Activated CD8-positive, alpha-beta memory T cell treated with anti-CD3 and anti-CD28 coated beads, Interleukin-2, amount 50 U/mL, for 4 hours (primary cell): Measurements from ENCODE around the gene KAT8.

ENCODE experiments used
- DNase-seq: peaks from one replicate; pipeline ENCODE4 v3.0.0-alpha.2; 2020

Gene KAT8

DNA sequence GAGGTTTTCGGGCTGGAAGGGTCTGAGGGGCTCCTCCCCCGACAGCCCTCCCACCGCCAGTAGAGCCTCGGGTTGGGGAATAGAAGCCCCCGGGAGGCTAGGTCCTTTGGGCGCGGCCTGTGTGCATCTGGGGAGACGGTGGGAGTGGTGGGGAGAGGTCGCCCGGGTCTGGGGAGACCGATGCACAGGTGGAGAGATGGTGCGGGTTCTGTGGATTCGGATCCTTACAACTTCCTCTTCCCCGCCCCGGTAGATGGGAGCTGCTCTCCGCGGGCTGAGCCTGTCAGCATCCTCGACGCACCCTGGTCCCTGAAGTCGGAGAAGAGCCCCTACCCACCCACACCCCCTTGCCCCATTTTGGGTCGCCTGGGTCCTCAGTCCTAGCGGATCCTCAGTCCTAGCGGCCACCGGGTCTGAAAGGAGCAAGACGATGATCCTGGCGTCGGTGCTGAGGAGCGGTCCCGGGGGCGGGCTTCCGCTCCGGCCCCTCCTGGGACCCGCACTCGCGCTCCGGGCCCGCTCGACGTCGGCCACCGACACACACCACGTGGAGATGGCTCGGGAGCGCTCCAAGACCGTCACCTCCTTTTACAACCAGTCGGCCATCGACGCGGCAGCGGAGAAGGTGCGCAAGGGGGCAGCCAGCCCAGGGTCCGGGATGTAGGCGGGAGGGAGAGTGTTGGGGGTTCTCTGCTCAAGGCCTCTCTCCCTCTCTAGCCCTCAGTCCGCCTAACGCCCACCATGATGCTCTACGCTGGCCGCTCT is 8.5 kb upstream of the KAT8 start:
- no peak for DNase-seq

DNA sequence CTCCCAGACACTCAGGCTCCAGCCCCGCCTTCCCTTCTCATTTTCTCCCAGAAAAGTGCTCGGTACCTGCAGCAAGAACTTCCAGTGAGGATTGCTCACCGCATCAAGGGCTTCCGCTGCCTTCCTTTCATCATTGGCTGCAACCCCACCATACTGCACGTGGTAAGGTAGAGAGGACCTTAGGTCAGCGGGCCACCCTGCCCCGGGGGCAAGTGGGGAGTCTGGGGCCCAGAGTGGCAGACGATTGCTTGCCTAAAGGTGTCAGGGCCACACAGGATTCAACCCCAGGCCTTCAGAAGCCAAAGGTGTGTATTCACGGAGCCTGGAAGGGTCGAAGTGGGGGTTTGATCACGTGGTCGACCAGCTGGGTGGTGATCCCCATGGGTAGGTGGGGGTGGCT is 7.8 kb upstream of the KAT8 start:
- no peak for DNase-seq

DNA sequence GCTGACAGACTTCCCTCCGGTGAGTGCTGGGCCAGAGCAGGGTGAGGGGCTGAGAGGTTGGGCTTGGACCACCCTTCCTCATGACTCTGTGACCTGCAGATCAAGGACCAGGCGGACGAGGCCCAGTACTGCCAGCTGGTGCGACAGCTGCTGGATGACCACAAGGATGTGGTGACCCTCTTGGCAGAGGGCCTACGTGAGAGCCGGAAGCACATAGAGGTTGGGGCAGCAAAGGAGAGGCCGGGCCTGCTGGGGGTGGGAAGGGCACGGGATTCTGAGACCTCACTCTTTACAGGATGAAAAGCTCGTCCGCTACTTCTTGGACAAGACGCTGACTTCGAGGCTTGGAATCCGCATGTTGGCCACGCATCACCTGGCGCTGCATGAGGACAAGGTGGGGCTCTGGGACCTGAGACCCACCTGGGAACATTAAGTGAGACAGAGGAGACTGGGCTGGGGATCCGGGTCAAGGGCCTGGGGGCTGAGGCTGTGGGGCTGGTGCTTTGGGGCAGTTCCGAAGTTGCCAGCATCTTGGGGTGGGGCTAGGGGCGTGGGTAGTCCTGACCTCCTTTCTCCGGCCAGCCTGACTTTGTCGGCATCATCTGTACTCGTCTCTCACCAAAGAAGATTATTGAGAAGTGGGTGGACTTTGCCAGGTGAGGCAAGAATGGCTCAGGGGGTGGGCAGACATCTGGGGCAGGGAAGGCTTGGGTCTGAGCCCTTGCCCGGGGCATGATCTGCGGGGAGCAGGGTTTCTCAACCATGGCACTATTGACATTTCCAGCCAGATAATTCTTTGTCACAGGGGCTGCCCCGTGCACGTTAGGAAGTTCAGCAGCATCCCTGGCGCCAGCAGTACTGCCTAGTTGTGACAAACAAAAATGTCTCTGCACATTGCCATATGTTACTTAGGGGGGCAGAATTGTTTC is 7.1 kb upstream of the KAT8 start:
- no peak for DNase-seq

DNA sequence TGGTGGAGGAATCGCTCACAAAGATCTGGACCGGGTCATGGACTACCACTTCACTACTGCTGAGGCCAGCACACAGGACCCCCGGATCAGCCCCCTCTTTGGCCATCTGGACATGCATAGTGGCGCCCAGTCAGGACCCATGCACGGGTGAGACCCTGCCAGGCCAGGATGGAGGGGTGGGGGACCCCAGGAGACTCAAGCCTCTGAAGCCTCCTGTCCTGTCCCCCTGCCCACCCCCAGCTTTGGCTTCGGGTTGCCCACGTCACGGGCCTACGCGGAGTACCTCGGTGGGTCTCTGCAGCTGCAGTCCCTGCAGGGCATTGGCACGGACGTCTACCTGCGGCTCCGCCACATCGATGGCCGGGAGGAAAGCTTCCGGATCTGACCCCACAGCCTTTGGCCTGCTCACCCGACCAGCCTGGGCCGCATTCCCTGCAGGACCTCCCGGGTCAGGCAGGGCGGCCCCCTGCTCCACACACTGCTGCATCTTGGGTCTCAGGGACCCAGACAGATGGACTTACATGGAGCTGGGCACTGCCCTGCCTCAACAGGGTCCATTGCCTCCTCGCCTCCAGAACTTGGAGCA is 5.5 kb upstream of the KAT8 start:
- DNase-seq, result no peak

DNA sequence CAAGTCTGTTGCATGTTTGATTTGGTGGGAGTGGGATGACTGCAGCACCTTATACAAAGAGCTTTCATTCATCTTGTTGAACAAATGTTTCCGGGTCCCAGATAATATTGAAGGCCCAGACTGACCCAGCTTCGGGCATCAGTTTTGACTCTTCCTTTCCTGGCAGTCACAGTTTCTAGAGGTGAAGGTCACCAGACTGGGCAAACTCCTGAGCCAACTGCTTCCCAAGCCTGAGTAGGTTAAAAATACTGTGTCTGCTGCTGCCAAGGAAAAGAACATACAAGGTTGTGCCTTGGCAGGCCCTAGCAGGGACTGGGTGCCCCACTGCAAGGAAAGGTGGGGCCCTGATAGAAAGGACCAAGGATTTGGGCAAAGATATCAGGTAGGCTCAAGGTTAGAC is 4.8 kb upstream of the KAT8 start:
- DNase-seq, result no peak

DNA sequence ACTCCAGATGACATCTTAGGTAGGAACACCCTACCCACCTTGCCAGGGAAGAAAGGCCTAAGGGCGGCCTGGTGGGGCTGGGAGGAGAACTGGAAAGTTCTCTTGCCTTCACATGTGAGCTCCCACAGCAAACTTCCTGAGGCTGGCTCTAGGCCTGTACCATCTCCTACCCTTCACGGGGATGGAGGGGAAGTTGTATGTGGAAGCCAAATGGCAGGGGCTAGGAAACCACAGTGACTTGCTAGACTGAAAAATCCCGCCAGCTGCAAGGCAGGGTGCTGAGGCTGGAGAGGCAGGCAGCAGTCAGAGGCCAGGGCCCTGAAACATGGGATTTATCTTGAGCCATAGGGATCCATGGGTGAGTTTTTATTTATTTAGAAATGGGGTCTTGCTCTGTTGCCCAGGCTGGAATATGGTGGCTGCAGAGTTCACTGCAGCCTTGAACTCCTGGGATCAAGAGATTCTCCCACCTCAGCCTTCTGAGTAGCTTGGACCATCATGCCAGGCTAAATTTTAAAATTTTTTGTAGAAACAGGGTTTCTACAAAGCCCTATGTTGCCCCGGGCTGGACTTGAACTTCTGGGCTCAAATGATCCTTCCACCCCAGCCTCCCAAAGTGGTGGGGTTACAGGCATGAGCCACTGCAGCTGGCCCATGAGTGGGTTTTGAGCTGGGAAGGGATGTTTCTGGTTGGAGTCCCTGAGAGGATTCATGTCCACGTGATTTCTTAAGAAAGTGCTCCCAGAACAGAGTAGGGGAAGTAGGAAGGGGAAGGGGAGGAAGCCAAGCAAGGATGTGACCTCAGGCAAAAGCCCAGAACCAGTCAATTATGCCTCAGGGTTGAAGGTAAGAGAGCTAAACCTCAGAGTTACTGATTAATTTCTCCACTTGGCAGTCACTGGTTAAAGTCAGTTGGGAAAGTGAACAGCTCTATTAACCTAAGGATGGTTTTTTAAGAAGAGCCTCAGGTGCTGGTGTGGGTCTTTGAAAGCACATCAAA is 4.0 kb upstream of the KAT8 start:
- DNase-seq, result no peak

DNA sequence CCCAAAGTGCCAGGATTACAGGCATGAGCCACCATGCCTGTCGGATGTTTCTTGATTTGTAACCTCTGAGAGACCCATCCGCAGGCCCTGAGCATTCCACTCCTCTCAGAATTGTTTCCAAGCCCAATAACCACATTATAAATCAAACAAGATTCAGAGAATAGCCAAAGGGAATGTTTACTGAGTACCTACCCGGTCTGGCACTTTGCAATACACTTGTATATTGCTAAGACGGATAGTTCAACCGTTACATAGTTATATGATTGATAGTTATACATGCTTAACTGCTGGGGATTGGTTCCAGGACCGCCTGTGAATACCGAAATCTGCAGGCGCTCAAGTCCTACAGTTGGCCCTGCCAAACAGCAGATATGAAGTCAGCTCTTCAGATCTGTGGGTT is 3.0 kb upstream of the KAT8 start:
- DNase-seq, result no peak

DNA sequence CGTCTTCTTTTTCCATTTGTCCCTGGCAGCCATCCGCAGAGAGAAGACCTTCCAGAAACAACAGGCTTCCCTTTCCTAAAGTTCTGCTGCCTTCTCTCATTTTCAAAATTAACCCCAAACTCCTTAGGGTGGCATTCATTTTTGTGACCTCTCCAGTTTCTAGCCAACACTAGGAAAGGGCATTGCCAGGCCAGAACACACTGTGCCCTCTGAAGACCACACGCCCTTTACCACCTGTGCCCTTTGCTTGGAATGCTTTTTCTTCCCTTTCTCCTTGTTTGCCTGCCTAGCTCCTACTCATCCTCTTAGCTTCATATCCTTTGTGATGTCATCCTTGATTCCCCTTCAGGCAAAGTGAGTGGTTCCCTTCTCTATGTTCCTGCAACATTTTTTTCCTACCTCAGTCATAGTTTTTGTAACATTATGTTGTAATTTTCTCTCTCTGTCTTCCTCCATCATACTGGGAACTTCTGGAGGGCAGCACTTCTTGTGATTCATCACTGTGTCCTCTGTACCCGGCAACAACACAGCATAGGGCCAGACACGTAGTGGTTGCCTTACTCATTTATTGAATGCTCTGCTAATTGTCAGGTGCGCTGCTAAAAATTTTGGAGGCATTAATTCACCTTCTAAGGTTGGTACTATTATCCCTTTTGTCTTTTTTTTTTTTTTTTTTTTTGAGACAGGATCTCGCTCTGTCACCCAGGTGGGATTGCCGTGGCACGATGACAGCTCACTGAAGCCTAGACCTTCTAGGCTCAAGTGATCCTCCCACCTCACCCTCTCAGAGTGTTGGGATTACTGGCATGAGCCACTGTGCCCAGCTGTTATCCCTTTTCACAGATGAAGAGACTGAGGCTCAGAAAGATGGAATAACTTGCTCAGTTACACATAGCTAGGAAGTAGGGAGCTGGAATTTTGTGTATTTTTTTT is 1.0 kb downstream of the KAT8 start:
- no peak for DNase-seq

DNA sequence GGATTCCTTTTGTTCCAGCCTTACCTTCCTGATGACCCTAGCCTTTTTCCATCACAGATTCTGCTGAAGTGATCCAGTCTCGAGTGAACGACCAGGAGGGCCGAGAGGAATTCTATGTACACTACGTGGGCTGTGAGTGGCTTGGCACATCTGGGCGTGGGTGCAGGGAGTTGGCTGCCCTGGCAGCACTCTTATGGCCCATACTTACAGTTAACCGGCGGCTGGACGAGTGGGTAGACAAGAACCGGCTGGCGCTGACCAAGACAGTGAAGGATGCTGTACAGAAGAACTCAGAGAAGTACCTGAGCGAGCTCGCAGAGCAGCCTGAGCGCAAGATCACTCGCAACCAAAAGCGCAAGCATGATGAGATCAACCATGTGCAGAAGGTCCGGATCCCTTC is 2.7 kb downstream of the KAT8 start:
- DNase-seq, result no peak

DNA sequence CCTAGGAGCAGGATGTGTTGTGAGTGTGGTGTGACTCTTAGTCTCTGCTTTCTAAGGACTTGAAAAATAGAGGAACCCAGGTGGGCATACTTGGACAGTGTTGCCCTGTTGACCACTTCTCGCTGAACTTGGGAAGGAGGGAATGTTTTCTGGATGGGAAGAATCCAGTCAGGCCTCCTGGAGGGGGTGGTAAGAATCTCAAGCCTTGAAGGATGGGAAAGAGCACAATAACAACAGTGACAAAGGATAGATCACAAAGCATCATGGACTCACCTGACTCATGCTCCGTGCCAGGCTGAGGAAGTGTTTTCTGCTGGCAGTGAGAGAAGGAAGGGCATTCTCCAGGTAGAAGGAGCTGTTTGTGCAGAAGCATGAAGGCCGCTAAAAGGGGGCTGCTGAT is 8.4 kb downstream of the KAT8 start:
- no peak for DNase-seq

DNA sequence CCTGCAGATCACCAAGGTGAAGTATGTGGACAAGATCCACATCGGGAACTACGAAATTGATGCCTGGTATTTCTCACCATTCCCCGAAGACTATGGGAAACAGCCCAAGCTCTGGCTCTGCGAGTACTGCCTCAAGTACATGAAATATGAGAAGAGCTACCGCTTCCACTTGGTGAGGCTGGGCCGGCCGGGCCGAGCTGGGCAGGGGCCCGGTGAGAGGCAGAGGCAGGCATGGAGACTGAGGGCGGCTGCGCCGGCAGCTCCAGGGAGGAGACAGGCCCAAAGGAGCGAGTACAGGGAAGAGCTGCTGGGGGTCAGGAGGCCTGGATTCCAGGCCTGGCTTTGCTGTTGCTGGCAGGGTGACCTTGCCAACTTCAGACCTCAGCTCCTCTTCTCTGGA is 9.7 kb downstream of the KAT8 start:
- DNase-seq, result no peak

DNA sequence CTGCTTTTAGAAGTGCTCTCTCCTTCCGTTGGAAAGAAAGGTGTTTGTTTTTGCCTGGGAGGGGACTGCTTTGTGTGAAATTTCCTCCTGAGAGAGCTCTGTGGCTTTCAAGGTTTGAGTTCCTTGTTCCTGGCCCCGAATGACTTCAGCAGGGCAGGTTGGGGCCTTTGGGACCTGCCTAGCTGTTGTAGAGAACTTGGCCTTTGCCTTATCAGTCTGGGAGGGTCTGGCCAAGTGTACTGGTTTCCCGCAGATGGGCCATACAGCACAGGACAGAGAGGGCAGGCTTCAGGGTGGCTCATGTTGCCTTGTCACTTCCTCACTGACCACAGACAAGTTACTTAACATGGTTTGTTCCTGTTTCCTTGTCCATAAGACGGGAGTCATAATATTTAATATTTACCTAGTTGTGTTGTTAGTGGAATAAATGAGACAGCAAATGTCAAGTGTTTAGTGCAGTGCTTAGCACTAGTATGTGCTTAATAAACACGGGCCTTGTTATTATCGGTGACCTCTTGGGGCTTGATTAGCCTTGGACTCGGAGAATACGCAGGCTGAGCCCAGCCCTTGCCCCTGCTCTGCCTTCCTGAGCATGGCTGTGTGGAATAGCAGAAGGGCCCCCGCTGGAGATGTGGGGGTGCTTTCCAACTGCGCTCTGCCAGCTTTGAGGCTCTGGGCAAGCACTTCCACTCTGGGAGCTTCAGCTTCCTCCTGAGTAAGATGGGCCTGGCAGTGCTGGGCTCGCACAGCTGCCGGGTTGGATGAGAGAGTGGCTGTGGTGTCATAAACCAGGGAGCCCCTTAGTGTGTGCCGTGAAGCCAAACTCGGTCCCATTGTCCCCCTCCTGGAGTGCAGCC is 11.5 kb downstream of the KAT8 start:
- DNase-seq, result no peak

DNA sequence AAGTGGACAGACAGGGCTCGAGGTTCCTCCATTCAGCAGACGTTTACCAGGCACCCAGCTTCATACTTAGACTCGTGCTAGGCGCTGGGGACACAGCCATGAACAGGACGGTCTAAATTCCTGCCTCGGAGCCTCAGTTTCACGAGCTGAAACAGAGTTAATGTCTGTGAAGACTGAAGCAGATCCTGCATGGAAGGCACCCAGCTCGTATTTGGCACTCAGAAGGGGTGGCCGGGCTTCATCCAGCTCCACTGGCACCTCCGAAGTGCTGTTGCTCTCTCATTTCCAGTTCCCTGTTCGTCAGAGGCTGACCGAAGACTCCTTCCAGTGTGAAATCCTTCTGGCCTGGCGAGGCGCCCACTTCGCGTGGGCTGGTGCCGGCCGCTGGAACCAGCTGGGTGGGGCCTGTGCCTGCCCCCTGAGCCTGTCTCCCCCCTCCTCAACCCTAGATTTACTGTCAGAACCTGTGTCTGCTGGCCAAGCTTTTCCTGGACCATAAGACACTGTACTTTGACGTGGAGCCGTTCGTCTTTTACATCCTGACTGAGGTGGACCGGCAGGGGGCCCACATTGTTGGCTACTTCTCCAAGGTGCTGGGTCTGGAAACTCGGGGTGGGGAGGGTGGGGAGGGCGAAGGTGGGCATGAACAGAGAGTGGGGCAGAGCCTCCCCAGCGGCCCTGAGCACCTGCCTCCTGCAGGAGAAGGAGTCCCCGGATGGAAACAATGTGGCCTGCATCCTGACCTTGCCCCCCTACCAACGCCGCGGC is 12.3 kb downstream of the KAT8 start:
- DNase-seq, result no peak

DNA sequence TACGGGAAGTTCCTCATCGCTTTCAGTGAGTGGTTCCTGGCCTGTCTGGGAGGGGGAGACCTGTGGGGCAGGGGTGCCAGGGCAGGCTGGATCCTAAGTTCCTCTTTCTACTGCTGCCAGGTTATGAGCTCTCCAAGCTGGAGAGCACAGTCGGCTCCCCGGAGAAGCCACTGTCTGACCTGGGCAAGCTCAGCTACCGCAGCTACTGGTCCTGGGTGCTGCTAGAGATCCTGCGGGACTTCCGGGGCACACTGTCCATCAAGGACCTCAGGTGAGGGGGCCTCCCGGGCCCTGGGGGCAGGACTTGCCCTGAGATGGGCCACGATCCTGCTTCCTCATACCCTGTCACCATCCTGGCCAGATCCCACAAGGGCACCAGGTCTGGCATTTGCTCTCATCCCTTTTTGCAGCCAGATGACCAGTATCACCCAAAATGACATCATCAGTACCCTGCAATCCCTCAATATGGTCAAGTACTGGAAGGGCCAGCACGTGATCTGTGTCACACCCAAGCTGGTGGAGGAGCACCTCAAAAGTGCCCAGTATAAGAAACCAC is 12.9 kb downstream of the KAT8 start:
- DNase-seq, result no peak

DNA sequence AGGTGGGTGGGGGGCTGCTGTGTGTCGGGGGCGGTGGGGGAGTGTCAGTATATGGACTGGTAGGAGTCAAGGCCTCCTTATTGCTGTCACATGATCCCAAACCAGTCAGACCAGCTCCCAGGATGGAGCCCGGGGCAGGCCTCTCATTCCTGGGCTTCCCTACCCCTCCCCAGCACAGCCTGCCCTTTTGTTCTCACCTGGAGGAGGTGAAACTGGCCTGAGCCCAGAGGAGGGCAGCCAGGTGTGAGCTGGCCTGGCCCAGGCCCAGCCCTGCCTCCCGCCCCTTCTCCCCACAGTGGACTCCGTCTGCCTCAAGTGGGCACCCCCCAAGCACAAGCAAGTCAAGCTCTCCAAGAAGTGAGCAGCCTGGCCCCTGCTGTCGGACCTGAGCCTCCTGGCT is 13.4 kb downstream of the KAT8 start:
- no peak for DNase-seq

DNA sequence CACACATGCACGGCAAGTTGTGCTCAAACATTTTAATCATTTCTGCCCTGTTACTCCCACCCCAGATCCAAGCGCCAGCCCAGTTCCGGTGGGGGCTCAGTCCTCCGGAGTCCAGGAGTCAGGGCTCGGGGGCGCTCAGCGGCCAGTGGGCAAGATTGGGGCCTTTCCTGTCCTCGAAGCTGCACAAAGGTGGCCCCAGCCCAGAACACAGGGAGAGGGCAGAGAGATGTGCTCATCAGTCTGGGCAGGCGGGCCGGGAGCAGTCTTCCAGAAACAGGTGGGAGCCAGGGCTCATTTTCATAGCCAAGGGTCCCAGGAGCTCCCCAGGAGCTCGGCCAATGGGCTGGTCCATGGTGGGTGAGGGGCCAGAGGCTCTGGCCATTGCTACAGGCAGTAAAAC is 14.0 kb downstream of the KAT8 start:
- DNase-seq, result no peak

DNA sequence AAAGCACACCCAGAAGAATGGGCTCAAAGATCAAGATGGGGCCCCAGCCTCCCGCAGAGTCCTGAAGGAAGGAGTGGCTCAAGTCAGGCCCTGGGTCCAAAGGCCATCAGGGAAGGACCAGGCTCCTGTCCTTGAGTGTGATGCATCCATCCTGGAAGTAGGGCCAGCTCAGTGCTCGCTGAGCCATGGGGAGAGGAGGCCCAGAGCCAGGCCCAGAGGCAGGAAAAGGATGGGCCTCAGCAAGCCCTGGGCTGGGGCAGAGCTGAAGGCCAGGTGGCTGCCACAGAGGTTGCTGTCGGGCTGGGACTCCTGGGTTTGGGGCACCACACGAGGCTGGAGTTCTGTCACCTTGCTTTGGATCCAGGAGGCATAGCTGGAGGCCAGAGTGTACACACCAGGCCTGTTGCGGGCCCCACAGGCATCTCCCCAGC is 14.4 kb downstream of the KAT8 start:
- DNase-seq, result no peak

DNA sequence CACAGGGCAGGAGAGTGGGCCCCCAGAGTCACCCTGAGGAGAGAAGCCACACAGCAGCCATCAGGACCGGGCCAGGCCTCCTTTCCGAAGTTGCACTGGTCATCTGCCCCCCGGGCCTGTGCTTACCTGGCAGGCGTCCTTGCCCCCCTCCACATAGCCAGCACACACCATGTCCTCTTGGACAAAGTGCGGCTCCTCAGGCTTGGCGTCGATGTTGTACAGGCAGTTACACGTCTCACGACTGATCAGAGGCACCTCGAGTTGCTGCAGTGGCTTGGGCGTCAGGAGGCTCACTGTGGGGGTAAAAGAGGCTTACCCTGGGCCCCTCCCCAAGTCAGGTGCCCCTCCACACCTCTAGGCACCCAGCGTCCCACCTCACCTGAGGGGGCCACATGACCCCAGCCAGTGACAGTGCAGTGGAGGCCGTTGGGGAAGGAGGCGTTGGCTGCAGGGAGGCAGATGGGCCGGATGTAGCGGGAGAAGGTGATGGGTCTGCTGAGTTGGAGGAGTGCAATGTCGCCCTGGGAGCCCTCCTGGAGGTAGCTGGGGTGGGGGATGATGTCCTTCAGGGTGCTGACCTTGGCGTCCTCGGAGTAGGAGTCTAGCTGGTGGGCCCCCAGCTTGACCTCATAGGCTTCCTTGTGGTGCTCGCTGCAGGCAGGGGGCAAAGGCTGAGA is 15.0 kb downstream of the KAT8 start:
- no peak for DNase-seq

DNA sequence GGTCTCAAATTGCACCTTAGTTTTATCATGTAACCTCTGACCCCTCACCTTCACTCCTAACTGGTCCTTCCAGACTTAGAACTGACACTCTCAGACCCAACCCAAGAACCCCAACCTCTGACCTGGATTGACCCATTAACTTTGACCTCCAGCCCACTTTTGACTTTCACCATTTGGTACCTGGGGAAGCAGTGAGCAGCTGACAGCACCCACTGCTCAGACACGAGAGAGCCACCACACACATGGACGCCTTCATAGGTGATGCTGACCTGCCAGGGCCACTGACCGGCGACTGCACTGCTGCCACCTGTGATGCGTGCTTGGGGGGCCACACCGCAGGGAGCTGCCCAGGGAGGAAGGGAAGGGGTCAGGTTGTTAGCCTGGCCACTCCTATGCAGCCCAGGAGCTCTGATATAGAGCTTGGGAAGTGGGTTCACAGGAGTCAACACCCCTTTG is 15.6 kb downstream of the KAT8 start:
- no peak for DNase-seq
